ENCODE data around the gene MGLL. TPM values are rescaled to one million over a fixed set of nuclear protein-coding genes. Genes with fewer than 3 reads are reported as not detected.

Gene MGLL
- total RNA-seq, 1 experiment from 2014 or later: 6.8 TPM

- Histone ChIP-seq H3K4me3 (replicated peaks in 1 of 2; ENCODE audit: low read depth in 1 of 2, low read length in 2 of 2) (no peak overlapping the region), H3K27ac (ENCODE audit: low read depth, low read length) (no peak overlapping the region), H3K79me2 (ENCODE audit: insufficient read depth, low read length) (no peaks in the 10 kb centered on the region), H3K27me3 (ENCODE audit: insufficient read depth, low read length) (no peaks in the 10 kb centered on the region), H3K4me2 (ENCODE audit: low read length) (no peak overlapping the region), H2AFZ (ENCODE audit: low read depth, low read length, poor library complexity, severe bottlenecking) (no peak overlapping the region), H4K20me1 (ENCODE audit: insufficient read depth) (no peaks in the 10 kb centered on the region), H3K36me3 (ENCODE audit: control insufficient read depth in 1 of 2, insufficient read depth in 2 of 2, low read length in 2 of 2) (no peaks in the 10 kb centered on the region), H3K4me1 (ENCODE audit: control insufficient read depth in 1 of 2, insufficient read depth in 2 of 2, low read length in 2 of 2) (no peaks in the 10 kb centered on the region), H3K9ac (ENCODE audit: low read length) (no peak overlapping the region), H3K9me2 (ENCODE audit: insufficient read depth) (no peaks in the 10 kb centered on the region), H3K9me3 (ENCODE audit: control insufficient read depth in 1 of 2, insufficient read depth in 1 of 2, low read depth in 1 of 2, low read length in 2 of 2) (no peaks in the 10 kb centered on the region)
- ChIA-PET CTCF (no interaction called here), RAD21 (ENCODE audit: low non-redundant PET in 1 of 2, low total read pairs in 2 of 2, uncharacterized antibody in 2 of 2, unreplicated experiment in 2 of 2) (no interaction called here), POLR2A (no interaction called here)
- TF ChIP-seq POLR2A (IDR thresholded peaks at IDR 0.05; ENCODE audit: borderline replicate concordance, extremely low read depth, insufficient read depth, insufficient read length) (no peak), ELF1 (IDR thresholded peaks at IDR 0.05; ENCODE audit: borderline replicate concordance, low read depth) (no peak), EGR1 (IDR thresholded peaks at IDR 0.05; ENCODE audit: low read depth) (no peak), FOSL1 (IDR thresholded peaks at IDR 0.05; ENCODE audit: low read depth) (no peak), ZFX (IDR thresholded peaks at IDR 0.05) (no peak), JUND (IDR thresholded peaks at IDR 0.05) (no peak), SRF (IDR thresholded peaks at IDR 0.05; ENCODE audit: low read depth) (no peak), CTCF (IDR thresholded peaks at IDR 0.05 in 2 of 3, conservative IDR thresholded peaks at IDR 0.05 in 1 of 3; ENCODE audit: borderline replicate concordance in 1 of 3, insufficient read depth in 1 of 3, low read depth in 2 of 3, low read length in 2 of 3) (no peak), ZNF274 (IDR thresholded peaks at IDR 0.05; ENCODE audit: low read depth, low read length) (no peak)
- TF ChIP-seq, protein P1, sequence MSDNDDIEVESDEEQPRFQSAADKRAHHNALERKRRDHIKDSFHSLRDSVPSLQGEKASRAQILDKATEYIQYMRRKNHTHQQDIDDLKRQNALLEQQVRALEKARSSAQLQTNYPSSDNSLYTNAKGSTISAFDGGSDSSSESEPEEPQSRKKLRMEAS (IDR thresholded peaks at IDR 0.05): no peak
- TF ChIP-seq, protein P2, sequence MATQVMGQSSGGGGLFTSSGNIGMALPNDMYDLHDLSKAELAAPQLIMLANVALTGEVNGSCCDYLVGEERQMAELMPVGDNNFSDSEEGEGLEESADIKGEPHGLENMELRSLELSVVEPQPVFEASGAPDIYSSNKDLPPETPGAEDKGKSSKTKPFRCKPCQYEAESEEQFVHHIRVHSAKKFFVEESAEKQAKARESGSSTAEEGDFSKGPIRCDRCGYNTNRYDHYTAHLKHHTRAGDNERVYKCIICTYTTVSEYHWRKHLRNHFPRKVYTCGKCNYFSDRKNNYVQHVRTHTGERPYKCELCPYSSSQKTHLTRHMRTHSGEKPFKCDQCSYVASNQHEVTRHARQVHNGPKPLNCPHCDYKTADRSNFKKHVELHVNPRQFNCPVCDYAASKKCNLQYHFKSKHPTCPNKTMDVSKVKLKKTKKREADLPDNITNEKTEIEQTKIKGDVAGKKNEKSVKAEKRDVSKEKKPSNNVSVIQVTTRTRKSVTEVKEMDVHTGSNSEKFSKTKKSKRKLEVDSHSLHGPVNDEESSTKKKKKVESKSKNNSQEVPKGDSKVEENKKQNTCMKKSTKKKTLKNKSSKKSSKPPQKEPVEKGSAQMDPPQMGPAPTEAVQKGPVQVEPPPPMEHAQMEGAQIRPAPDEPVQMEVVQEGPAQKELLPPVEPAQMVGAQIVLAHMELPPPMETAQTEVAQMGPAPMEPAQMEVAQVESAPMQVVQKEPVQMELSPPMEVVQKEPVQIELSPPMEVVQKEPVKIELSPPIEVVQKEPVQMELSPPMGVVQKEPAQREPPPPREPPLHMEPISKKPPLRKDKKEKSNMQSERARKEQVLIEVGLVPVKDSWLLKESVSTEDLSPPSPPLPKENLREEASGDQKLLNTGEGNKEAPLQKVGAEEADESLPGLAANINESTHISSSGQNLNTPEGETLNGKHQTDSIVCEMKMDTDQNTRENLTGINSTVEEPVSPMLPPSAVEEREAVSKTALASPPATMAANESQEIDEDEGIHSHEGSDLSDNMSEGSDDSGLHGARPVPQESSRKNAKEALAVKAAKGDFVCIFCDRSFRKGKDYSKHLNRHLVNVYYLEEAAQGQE (IDR thresholded peaks at IDR 0.05; ENCODE audit: low read depth): no peak
- intact Hi-C loops (cut with micrococcal nuclease): no loop called here
- no peak for ATAC-seq
- no TSS peak for BruUV-seq (replicated peaks)
- no peak for DNase-seq (ENCODE audit: low read depth, low spot score)
Observed at GRCh38 chr3:127855246-127855645, 32.9 kb upstream of the MGLL start.
